OCI-LY3 (cell line): ENCODE data around the gene ZBTB38.

ENCODE experiments used
- H2AFZ ChIP-seq: fragments of 200-600, 300-600 bp; shearing (Covaris generic); 2 replicates; pipeline ENCODE4 v1.6.0; 2014; ENCODE audit warnings: antibody characterized with exemption, low read depth, low read length
- H3K27ac ChIP-seq: fragments of 200-600, 300-600 bp; sonication (generic); 2 replicates; pipeline ENCODE4 v1.5.1; 2014; ENCODE audit warnings: mild to moderate bottlenecking, low read length, moderate library complexity, mixed read lengths
- H3K27me3 ChIP-seq: fragments of 200-600, 300-600 bp; sonication (generic); 2 replicates; pipeline ENCODE4 v1.6.1; 2014; ENCODE audit warnings: low read depth, low read length, mixed read lengths
- H3K36me3 ChIP-seq: fragments of 200-600, 300-600 bp; sonication (generic); replicated peaks from 2 replicates; pipeline ENCODE3; 2014; ENCODE audit warnings: low read depth, low read length, mixed read lengths
- H3K4me1 ChIP-seq: fragments of 300-600, 200-600 bp; sonication (generic); 2 replicates; pipeline ENCODE4 v1.6.1; 2014; ENCODE audit warnings: low read length, mixed read lengths
- H3K4me2 ChIP-seq: fragments of 200-600, 300-600 bp; sonication (generic); 2 replicates; pipeline ENCODE4 v1.6.1; 2014; ENCODE audit warnings: low read length, mixed read lengths
- H3K4me3 ChIP-seq: fragments of 300-600, 200-600 bp; sonication (generic); 2 replicates; pipeline ENCODE4 v1.5.1; 2014; ENCODE audit warnings: antibody characterized with exemption, mild to moderate bottlenecking, low read length, moderate library complexity
- H3K79me2 ChIP-seq: fragments of 300-600, 200-600 bp; shearing (Covaris generic); 2 replicates; pipeline ENCODE4 v1.6.1; 2014; ENCODE audit warnings: mild to moderate bottlenecking, low read length, mixed read lengths
- H3K9ac ChIP-seq: fragments of 300-600, 200-600 bp; shearing (Covaris generic); 2 replicates; pipeline ENCODE4 v1.6.0; 2014; ENCODE audit warnings: mild to moderate bottlenecking, low read length, moderate library complexity
- H3K9me3 ChIP-seq: fragments of 200-600, 300-600 bp; shearing (Covaris generic); 2 replicates; pipeline ENCODE4 v1.6.1; 2014; ENCODE audit warnings: low read length, mixed read lengths; ENCODE audit not compliant: insufficient read depth
- H4K20me1 ChIP-seq: fragments of 200-600, 300-600 bp; sonication (generic); 2 replicates; pipeline ENCODE4 v1.6.1; 2016; ENCODE audit warnings: low read length, mixed read lengths; ENCODE audit not compliant: insufficient read depth
- EZH2phosphoT487 ChIP-seq: fragments of 200-600 bp; shearing (Covaris generic); IDR thresholded peaks from 2 replicates; pipeline ENCODE4 v1.6.1; 2018; ENCODE audit warnings: antibody characterized with exemption, mixed run types, low read depth
- TF ChIP-seq, protein P1 (sequence below): fragments of 200-600, 300-600 bp; sonication (generic); IDR thresholded peaks from 2 replicates; pipeline ENCODE4 v1.5.1; 2014; ENCODE audit warnings: antibody characterized with exemption, low read length, low read depth

Gene ZBTB38

DNA sequence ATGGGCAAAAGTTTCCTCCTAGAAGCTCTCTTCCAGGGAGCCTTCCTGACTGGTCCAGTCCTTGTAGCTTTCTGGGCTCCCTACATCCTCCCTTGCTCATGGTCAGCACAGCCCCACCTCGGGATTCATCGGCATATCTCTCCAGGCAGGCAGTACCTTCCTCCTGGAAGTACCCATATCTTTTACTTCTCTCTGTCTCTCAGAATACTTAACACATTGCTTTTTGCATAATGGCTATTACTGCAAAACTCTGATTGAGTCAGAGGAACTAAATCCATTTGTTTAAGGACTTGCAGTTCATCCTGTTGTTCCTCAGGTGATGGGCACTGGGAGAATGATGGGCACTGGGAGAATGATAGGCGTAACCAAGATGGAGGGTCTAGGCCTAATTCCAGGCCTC lies 13.8 kb upstream of the ZBTB38 start:
- no peaks in the 10 kb centered on the region for H4K20me1 ChIP-seq
- H3K27me3 ChIP-seq, result peaks cover 4% of the 10 kb centered on the region; the same call in 1 of the 2 replicates
- H3K9me3 ChIP-seq, result no peaks in the 10 kb centered on the region
- H3K4me2 ChIP-seq, result no peak overlapping the region
- H3K4me3 ChIP-seq, result no peak overlapping the region
- TF ChIP-seq, protein P1, sequence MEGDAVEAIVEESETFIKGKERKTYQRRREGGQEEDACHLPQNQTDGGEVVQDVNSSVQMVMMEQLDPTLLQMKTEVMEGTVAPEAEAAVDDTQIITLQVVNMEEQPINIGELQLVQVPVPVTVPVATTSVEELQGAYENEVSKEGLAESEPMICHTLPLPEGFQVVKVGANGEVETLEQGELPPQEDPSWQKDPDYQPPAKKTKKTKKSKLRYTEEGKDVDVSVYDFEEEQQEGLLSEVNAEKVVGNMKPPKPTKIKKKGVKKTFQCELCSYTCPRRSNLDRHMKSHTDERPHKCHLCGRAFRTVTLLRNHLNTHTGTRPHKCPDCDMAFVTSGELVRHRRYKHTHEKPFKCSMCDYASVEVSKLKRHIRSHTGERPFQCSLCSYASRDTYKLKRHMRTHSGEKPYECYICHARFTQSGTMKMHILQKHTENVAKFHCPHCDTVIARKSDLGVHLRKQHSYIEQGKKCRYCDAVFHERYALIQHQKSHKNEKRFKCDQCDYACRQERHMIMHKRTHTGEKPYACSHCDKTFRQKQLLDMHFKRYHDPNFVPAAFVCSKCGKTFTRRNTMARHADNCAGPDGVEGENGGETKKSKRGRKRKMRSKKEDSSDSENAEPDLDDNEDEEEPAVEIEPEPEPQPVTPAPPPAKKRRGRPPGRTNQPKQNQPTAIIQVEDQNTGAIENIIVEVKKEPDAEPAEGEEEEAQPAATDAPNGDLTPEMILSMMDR, result no peak
- no peak for TF ChIP-seq EZH2phosphoT487
- no peak overlapping the region for H2AFZ ChIP-seq
- no peaks in the 10 kb centered on the region for H3K36me3 ChIP-seq
- H3K79me2 ChIP-seq, result no peaks in the 10 kb centered on the region
- H3K4me1 ChIP-seq, result no peaks in the 10 kb centered on the region
- no peak overlapping the region for H3K27ac ChIP-seq
- H3K9ac ChIP-seq, result no peak overlapping the region

GRCh38 chr3:141355242-141355641 lies 13.1 kb upstream of the ZBTB38 start:
- no peaks in the 10 kb centered on the region for H3K79me2 ChIP-seq
- H3K27me3 ChIP-seq, result peaks cover 4% of the 10 kb centered on the region; the same call in 1 of the 2 replicates
- H3K9me3 ChIP-seq, result no peaks in the 10 kb centered on the region
- no peak overlapping the region for H2AFZ ChIP-seq
- no peaks in the 10 kb centered on the region for H3K36me3 ChIP-seq
- no peak overlapping the region for H3K4me2 ChIP-seq
- no peak overlapping the region for H3K27ac ChIP-seq
- H3K4me1 ChIP-seq, result no peaks in the 10 kb centered on the region
- TF ChIP-seq, protein P1, result no peak
- no peak for TF ChIP-seq EZH2phosphoT487
- H3K9ac ChIP-seq, result no peak overlapping the region
- no peaks in the 10 kb centered on the region for H4K20me1 ChIP-seq
- no peak overlapping the region for H3K4me3 ChIP-seq

DNA sequence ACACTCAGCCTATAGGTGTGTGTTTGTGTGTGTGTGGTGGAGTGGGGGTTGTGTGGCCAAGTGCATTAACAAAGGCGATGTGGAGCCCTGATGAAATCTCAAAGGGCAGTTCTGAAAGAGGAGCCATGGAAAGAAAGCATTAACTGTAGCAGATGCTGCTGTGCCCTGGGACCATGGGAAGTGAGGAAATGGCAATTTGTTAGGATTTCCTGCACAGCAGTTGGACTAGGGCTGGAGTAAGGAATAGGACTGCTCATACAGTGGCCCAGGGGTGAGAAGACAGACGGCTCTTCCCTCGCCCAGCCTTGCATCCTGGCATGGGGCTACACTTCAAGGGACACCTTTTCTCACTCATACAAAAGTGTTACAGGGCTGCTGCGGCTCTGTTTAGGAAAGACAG lies 12.3 kb upstream of the ZBTB38 start:
- Histone ChIP-seq H3K9me3 (no peaks in the 10 kb centered on the region), H3K79me2 (no peaks in the 10 kb centered on the region), H3K27ac (no peak overlapping the region), H2AFZ (no peak overlapping the region), H3K9ac (no peak overlapping the region), H3K36me3 (no peaks in the 10 kb centered on the region), H4K20me1 (no peaks in the 10 kb centered on the region), H3K4me1 (peaks cover 1% of the 10 kb centered on the region; the same call in 1 of the 2 replicates), H3K4me2 (no peak overlapping the region), H3K4me3 (no peak overlapping the region), H3K27me3 (0 out of 2 replicates have a peak, but pooled peaks cover 4% of the 10 kb centered on the region)
- no peak for TF ChIP-seq EZH2phosphoT487
- TF ChIP-seq, protein P1, result no peak

- H3K4me3 ChIP-seq, result peak overlapping the region; percentile 64
- H3K9ac ChIP-seq, result peak overlapping the region; percentile 41
- no peaks in the 10 kb centered on the region for H3K79me2 ChIP-seq
- H3K4me2 ChIP-seq, result peak overlapping the region; percentile 73
- H3K27ac ChIP-seq, result no peak overlapping the region
- no peaks in the 10 kb centered on the region for H3K36me3 ChIP-seq
- H3K27me3 ChIP-seq, result peaks cover 12% of the 10 kb centered on the region; the same call in 1 of the 2 replicates
- peaks cover 6% of the 10 kb centered on the region for H3K4me1 ChIP-seq
- H2AFZ ChIP-seq, result peak overlapping the region; percentile 96
- no peak for TF ChIP-seq EZH2phosphoT487
- TF ChIP-seq, protein P1, result peak; percentile 73
- H4K20me1 ChIP-seq, result no peaks in the 10 kb centered on the region
- H3K9me3 ChIP-seq, result no peaks in the 10 kb centered on the region
Observed at GRCh38 chr3:141360888-141361598, 7.3 kb upstream of the ZBTB38 start.
